Stimulated activated effector memory CD8-positive, alpha-beta T cell treated with anti-CD3 and anti-CD28 coated beads, Interleukin-12 subunit alpha, Interleukin-12 subunit beta, amount 100 ng/mL, for 72 hours (primary cell): Measurements from ENCODE around the gene HLA-DMA.
A peak's percentile ranks its signal among the peaks of the same experiment; 100 is the strongest.

Experiments
- ATAC-seq: fragments of 150-1000 bp; cut with Tn5 transposase; 2 replicates; pipeline ENCODE4 v1.10.0; 2021
- DNase-seq, 2 donors: peaks; one replicate each; pipeline ENCODE4 v3.0.0; 2021 to 2022; ENCODE audit warnings: low spot score in 2 of 2
- H3K27ac Mint-ChIP-seq: one replicate; pipeline ENCODE4 v1.8.0; 2022; ENCODE audit warnings: mild to moderate bottlenecking, mixed read lengths
- H3K36me3 Mint-ChIP-seq: one replicate; pipeline ENCODE4 v1.8.0; 2022; ENCODE audit warnings: mild to moderate bottlenecking, mixed read lengths
- H3K4me1 Mint-ChIP-seq: one replicate; pipeline ENCODE4 v1.8.0; 2022; ENCODE audit warnings: mixed read lengths
- H3K4me3 Mint-ChIP-seq: one replicate; pipeline ENCODE4 v1.8.0; 2022; ENCODE audit warnings: mild to moderate bottlenecking, mixed read lengths
- H3K9me3 Mint-ChIP-seq: one replicate; pipeline ENCODE4 v1.8.0; 2022; ENCODE audit warnings: mixed read lengths

HLA-DMA gene

DNA sequence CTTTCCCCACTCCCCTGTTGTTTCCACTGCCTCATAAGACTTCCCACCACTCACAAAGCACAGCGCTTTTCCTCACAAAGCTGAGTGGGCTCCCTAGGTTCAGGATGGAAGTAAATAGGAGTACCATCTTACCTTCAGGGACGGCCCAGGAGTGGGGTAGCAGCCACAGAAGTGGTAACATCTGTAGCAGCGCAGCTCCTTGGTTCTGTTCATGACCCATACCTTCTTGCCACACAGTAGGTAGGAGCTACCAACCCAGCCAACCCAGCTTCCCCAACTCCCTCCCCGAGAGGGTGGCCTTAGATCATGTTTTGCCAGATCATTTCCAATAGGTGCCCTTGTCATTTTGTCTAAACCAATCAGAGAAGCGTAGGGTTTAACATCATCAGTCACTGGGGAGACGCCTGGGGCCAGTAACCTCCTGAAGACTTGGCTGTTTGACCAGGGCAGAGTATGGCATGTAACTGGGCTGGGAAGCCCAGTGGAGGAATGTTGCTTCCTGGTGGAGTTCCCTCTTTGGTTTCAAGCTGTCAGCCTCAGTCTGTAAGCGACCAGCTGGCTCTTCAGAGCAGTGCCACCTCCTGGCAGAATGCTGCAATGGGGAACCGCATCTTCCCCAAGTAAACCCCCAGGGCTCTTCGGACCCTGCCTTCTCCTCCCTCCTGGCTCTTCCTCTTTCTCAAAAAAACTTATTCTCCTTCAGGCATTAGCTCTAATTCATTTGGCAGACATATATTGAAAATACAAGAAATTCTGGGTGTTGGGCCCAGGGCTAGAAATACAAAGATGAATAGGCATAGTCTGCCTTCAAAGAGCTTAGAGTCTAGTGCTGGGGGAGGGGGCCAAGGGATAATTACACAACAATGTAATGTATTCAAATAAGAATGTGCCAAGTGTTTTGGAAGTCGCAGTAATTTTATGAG is at the start of gene HLA-DMA:
Gene HLA-DMA (minus strand): TSS at position 281 of the 923 bp plus-strand sequence. CDS start 61 bp downstream, at position 220.
- H3K9me3 Mint-ChIP-seq: no peaks in the 10 kb centered on the region
- H3K4me1 Mint-ChIP-seq: peaks cover 67% of the 10 kb centered on the region
- peak within 1 kb of the TSS; percentile 89 for H3K27ac Mint-ChIP-seq
- H3K4me3 Mint-ChIP-seq: peak within 1 kb of the TSS; percentile 77
- peak; percentile 61 to 90 for DNase-seq
- H3K36me3 Mint-ChIP-seq: peaks cover 6% of the 10 kb centered on the region
- ATAC-seq: peak; percentile 96

DNA sequence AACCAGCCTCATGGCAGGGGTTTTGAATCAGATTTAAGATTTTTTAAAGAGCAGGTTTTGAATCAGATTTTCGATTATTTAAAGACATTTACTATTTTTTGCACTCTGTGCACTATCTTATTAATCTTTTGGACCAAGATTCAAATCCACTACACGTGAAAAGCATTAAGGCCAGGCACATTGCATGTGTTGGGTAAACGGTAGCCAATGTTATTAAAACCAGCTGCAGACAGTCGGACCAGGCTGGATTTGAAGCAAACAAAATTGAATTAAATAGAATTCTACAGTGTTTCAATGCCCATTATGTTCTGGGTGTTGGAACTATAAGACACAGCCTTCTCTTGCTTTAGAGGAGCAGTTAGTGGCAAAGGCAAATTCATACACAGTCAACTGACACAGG is 48.8 kb upstream of the HLA-DMA start:
- no peak overlapping the region for H3K4me3 Mint-ChIP-seq
- peaks cover 6% of the 10 kb centered on the region for H3K4me1 Mint-ChIP-seq
- DNase-seq: no peak
- H3K9me3 Mint-ChIP-seq: no peaks in the 10 kb centered on the region
- H3K27ac Mint-ChIP-seq: no peak overlapping the region
- no peak for ATAC-seq
- H3K36me3 Mint-ChIP-seq: no peaks in the 10 kb centered on the region

DNA sequence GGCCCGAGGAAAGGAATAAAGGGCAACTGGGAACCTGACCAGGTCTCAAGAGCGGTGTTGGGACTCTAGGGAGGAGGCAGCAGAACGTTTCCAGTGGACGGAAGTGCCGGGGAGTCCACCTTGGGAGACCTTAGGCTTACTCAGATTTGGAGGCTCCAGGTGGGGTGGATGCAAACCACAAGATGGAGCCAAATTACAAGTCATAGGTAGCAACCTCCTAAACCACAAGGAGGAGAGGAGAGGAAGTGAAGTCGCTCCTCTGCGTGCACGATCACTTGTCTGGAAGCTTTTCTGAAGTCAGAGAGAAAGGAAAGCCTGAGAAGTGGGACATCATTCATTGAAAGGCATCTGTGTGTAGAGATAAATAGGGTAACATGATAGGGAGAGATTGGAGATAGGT is 47.2 kb upstream of the HLA-DMA start:
- peak in 1 of 2 donors; percentile 48 for DNase-seq
- ATAC-seq: peak; percentile 45
- H3K4me1 Mint-ChIP-seq: peaks cover 6% of the 10 kb centered on the region
- no peak overlapping the region for H3K4me3 Mint-ChIP-seq
- no peak overlapping the region for H3K27ac Mint-ChIP-seq
- H3K36me3 Mint-ChIP-seq: no peaks in the 10 kb centered on the region
- no peaks in the 10 kb centered on the region for H3K9me3 Mint-ChIP-seq

DNA sequence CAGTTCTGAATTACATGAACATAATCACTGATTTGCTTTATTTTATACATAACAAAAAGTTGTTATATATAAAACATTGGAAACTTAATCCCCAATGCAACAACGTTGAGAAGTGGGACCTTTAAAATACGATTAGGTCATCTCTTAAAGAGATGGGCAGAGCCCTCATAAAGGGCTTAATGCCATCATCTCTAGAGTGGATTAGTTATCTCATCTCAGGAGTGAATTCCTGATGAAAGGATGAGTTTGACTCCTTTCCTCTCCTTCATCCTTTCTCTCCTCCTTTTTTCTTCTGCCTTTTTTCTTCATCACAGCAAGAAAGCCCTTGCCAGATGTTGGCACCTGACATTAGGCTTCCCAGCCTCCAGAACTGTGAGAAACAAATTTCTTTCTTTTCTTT is 42.6 kb upstream of the HLA-DMA start:
- Mint-ChIP-seq H3K27ac (no peak overlapping the region), H3K9me3 (no peaks in the 10 kb centered on the region), H3K36me3 (no peaks in the 10 kb centered on the region), H3K4me1 (peaks cover 6% of the 10 kb centered on the region), H3K4me3 (no peak overlapping the region)
- DNase-seq: peak in 1 of 2 donors; percentile 26
- no peak for ATAC-seq

DNA sequence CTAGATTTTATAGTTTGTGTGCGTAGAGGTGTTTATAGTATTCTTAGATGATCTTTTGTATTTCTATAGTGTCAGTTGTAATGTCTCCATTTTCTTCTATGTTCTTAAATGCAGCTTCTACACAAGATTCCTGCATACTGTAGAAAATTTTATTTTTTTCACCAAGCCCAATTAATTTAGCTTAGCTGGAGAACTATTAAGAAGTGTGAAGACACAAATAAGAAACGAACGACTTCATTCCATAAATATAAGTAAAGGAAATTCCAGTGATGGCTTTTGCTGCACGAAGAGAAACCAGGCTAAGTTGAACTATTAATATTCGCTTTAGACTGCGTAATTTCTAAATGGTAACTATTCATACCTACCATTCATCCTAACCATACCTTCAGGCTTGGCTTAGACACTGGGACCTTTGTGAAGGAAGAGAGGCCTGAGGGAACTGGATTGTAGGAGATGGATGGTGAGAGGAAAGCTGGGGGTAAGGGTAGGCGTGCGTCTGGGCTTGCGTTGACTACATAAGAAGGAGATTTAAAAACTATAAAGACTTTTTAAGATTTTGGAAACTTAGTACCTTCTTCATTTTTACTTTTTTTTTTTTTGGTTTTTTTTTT is 40.6 kb upstream of the HLA-DMA start:
- H3K9me3 Mint-ChIP-seq: no peaks in the 10 kb centered on the region
- no peaks in the 10 kb centered on the region for H3K36me3 Mint-ChIP-seq
- DNase-seq (peak in 1 of 2 donors; percentile 23), ATAC-seq (no peak)
- H3K27ac Mint-ChIP-seq: no peak overlapping the region
- H3K4me1 Mint-ChIP-seq: no peaks in the 10 kb centered on the region
- no peak overlapping the region for H3K4me3 Mint-ChIP-seq

DNA sequence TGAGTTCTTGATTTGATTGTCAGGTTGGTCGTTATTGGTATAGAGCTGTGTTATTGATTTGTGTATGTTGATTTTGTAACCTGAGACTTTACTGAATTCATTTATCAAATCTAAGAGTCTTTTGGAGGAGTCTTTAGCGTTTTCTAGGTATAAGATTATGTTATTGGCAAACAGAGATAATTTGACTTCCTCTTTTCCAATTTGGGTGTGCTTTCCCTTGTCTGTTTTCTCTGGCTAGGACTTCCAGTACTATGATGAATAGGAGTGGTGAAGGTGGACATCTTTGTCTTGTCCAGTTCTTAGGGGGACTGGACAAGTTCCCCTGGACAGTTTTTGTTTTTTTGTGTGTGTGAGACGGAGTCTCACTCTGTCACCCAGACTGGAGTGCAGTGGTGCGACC is 39.1 kb upstream of the HLA-DMA start:
- H3K9me3 Mint-ChIP-seq: no peaks in the 10 kb centered on the region
- ATAC-seq: no peak
- H3K27ac Mint-ChIP-seq: no peak overlapping the region
- peaks cover 8% of the 10 kb centered on the region for H3K4me1 Mint-ChIP-seq
- H3K4me3 Mint-ChIP-seq: no peak overlapping the region
- no peak for DNase-seq
- no peaks in the 10 kb centered on the region for H3K36me3 Mint-ChIP-seq

DNA sequence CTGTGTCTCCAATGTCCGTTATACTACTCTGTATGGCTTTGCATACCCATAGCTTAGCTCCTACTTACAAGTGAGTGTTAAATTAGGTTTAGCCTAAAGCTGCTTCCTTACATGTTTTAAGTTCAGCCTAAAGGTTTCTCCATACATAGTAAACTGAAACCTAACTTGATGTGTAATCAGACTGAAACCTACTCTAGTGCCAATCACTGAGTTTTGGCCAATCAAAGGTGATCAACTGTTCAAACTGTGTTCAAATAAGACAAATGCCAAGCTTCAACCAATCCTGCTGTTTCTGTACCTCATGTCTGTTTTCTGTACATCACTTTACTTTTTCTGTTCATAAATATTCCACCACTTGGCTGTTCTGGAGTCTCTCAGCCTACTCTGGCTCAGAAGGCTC is 36.5 kb upstream of the HLA-DMA start:
- no peak for DNase-seq

DNA sequence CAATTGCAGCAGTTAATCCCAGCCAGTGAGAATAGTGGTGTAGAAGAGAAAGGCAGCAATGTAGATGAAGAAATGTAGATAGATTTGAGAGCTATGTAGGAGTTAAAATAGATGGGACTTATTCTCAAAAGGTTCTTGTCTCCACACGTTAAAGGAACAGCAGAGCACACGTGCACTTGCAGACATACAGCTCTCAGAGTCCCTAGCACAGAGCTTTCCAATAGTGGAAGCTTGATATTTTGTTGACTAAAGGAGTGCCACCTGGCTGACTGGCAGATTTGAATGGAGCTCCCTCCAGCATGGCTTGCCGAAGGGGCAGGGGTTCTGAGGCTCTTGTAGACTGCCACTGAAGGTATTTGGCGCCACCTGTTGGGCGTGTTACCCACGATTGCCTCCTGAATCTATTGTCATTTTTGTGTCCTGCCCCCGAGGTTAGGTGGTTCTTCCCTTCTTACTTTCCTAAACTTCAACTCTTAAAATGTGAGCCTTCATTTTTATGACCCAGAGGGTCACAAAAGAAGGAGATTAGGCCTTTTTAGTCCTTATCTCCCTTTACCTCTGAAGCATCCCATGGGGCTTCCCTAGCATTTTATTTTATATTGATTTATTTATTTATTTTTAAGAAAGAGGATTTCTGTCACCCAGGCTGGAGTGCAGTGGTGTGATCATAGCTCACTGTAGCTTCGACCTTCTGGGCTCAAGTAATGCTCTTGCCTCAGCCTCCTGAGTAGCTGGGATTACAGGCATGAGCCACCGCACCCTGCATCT is 31.9 kb upstream of the HLA-DMA start:
- Mint-ChIP-seq H3K9me3 (no peaks in the 10 kb centered on the region), H3K4me3 (no peak overlapping the region), H3K27ac (no peak overlapping the region), H3K36me3 (peaks cover 37% of the 10 kb centered on the region), H3K4me1 (peaks cover 37% of the 10 kb centered on the region)
- peak; percentile 90 for ATAC-seq
- DNase-seq: peak; percentile 83 to 93

More for the DNA sequence above, 36.5 kb upstream of the HLA-DMA start:
- H3K36me3 Mint-ChIP-seq: no peaks in the 10 kb centered on the region
- H3K9me3 Mint-ChIP-seq: no peaks in the 10 kb centered on the region
- H3K4me1 Mint-ChIP-seq: peaks cover 14% of the 10 kb centered on the region
- peak; percentile 37 for ATAC-seq
- no peak overlapping the region for H3K27ac Mint-ChIP-seq
- H3K4me3 Mint-ChIP-seq: no peak overlapping the region

DNA sequence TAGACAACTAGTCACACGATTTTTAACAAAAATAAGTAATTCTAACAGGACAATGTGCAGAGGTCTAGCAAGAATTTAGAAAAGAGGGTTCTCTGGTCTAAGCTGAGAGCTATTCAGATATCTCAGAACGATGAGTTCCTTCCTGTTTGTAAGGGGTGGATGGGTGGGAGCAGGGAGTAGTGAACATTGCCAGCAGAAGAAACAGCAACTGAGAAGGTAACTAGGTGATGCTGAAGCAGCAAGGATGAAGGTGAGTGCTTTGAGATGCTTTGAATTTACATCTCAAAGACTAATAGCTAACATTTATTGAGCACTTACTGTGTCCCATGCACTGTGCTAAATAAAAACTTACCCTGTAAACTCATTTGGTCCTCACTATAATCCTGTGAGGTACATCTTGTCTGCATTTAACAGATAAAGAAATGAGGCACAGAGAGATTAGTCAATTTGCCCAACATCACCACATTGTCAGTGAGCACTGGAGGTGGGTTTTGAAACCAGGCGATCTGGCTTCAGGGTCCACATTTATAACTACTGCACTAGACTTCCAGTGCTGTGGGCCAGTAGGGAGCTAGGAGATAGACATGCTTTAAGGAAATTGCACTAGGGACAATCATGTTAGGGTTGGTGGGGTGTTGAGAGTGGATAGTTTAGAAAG is 31.2 kb upstream of the HLA-DMA start:
- DNase-seq (peak in 1 of 2 donors; percentile 52), ATAC-seq (peak; percentile 47)
- Mint-ChIP-seq H3K27ac (peak overlapping the region; percentile 99), H3K36me3 (peaks cover 44% of the 10 kb centered on the region), H3K4me1 (peaks cover 42% of the 10 kb centered on the region), H3K9me3 (no peaks in the 10 kb centered on the region), H3K4me3 (no peak overlapping the region)

DNA sequence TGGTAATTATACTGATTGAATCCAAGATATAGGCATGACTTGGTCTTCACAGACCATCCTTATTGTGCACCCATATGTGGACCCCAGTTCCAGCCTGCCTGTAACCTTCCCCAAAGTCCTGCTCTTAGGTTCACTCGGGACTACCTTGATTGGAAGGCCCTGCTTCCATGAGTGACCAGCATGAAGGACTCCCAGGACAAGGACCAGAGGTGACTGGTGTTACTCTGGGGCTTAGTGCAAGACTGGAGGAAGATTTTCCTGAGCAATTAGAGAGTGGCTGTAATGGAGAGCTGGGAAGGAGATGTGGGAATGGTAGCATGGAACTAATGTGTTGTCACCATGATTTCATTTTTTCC is 30.6 kb upstream of the HLA-DMA start:
- H3K27ac Mint-ChIP-seq: peak overlapping the region; percentile 99
- no peak overlapping the region for H3K4me3 Mint-ChIP-seq
- H3K36me3 Mint-ChIP-seq: peaks cover 50% of the 10 kb centered on the region
- peaks cover 49% of the 10 kb centered on the region for H3K4me1 Mint-ChIP-seq
- no peaks in the 10 kb centered on the region for H3K9me3 Mint-ChIP-seq
- DNase-seq (peak in 1 of 2 donors; percentile 46), ATAC-seq (no peak)

DNA sequence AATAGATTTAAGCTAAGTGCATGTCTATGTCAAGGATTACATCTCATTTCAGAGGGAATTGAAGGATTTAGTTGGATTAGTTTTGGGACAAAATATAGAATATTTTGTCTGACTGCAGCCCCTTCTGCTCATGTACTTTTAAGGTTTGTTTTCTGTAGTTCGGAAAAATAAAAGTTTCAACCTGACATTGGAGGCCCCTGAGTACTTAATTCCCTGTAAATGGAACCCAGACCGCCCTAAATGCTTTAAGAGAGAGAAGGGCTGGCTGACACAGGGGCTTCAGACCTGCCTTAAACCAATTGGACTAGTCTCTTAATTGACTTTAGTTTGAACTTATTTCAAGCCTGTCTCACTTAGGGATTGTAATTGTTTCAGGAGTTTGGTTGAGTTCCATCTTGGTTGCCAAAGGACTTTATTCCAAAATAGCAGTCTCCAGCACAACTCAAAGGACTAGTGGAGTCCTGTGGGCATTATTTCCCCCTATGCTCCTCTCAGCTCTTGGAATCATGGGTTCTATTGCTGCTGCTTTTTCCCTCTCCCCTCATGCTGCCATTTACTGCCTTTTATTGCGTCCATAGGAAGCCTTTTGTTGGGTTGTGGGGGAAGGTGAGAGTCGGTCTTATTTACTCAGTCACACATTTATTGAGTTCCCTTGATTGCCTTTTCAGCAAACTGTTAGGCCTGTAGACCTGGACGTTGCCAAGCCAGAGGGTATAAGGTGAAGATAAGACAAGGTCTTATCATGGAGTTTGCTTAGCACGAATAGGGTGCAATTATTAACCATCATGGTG is 30.0 kb upstream of the HLA-DMA start:
- ATAC-seq (no peak), DNase-seq (peak in 1 of 2 donors; percentile 49)
- H3K36me3 Mint-ChIP-seq: peaks cover 56% of the 10 kb centered on the region
- H3K4me1 Mint-ChIP-seq: peaks cover 51% of the 10 kb centered on the region
- no peak overlapping the region for H3K4me3 Mint-ChIP-seq
- peak overlapping the region; percentile 99 for H3K27ac Mint-ChIP-seq
- no peaks in the 10 kb centered on the region for H3K9me3 Mint-ChIP-seq

DNA sequence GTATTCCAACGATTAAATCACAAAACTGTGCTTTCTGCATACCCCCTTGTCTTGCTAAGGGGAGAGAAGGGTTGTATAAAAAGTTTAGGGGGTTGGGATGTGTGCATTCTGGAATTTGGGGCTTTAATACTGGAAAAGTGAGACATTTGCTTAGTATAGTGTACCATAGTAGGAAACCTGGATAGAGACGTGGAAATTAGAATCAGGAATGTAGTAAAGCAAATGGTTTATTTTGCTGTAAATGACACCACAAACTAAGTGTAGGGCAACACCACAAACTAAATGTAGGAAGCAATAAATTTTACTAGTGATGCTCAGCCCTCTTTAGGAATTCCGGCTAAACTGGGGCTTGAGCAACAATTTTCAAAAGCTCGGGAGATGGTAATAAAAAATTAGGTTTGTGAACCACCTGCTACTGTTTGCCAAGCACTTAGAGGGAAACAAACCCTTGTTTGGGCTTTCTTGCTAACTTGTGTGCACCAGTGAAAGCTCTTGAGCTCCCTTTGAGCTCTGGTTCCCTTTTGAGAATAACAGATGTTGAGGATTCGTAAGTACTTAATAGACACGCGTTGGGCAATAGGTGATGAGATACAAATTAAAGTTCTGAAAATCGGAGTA is 29.3 kb upstream of the HLA-DMA start:
- Mint-ChIP-seq H3K27ac (peak overlapping the region; percentile 99), H3K36me3 (peaks cover 63% of the 10 kb centered on the region), H3K4me1 (peaks cover 54% of the 10 kb centered on the region), H3K9me3 (no peaks in the 10 kb centered on the region), H3K4me3 (no peak overlapping the region)
- ATAC-seq (no peak), DNase-seq (peak in 1 of 2 donors; percentile 50)

DNA sequence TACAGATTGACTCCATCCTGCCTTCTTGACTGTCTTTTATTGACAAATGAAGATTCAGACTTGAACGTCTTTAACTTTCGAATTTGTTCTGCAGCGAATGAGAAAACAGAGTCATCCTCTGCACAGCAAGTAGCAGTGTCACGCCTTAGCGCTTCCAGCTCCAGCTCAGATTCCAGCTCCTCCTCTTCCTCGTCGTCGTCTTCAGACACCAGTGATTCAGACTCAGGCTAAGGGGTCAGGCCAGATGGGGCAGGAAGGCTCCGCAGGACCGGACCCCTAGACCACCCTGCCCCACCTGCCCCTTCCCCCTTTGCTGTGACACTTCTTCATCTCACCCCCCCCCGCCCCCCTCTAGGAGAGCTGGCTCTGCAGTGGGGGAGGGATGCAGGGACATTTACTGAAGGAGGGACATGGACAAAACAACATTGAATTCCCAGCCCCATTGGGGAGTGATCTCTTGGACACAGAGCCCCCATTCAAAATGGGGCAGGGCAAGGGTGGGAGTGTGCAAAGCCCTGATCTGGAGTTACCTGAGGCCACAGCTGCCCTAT is 27.7 kb upstream of the HLA-DMA start:
- peaks cover 79% of the 10 kb centered on the region for H3K36me3 Mint-ChIP-seq
- H3K4me3 Mint-ChIP-seq: no peak overlapping the region
- peak overlapping the region; percentile 99 for H3K27ac Mint-ChIP-seq

More for the DNA sequence above, 27.7 kb upstream of the HLA-DMA start:
- DNase-seq: peak in 1 of 2 donors; percentile 48
- no peak for ATAC-seq
- Mint-ChIP-seq H3K4me1 (peaks cover 70% of the 10 kb centered on the region), H3K9me3 (no peaks in the 10 kb centered on the region)
